Lung (tissue), 12 donors: ENCODE data around the gene TMEM222. TPM values are rescaled to one million over a fixed set of nuclear protein-coding genes. Genes with fewer than 3 reads are reported as not detected.

Experiments used
- ATAC-seq: fragments of 200-7000 bp; cut with Tn5 transposase; one replicate; pipeline ENCODE4 v1.9.1; 2020; ENCODE audit warnings: moderate number of reproducible peaks; ENCODE audit not compliant: insufficient read depth, low FRiP score
- DNase-seq, 3 donors: peaks; one replicate each; pipeline ENCODE4 v3.0.0-alpha.2; 2013 to 2017
- H3K27ac ChIP-seq, 2 donors: one replicate each; pipeline ENCODE4 v1.5.1; 2013; ENCODE audit warnings: mild to moderate bottlenecking in 2 of 2, moderate library complexity in 2 of 2, control low read depth in 1 of 2, inconsistent platforms in 1 of 2, low read depth in 1 of 2, low read length in 1 of 2
- H3K27me3 ChIP-seq, 3 donors: one replicate each; pipeline ENCODE4 v1.5.1; 2013; ENCODE audit warnings: low read length in 2 of 3; ENCODE audit not compliant: control insufficient read depth in 3 of 3, insufficient read depth in 3 of 3
- H3K36me3 ChIP-seq, 4 donors: one replicate each; pipeline ENCODE4 v1.5.1; 2013; ENCODE audit warnings: low read length in 4 of 4, mild to moderate bottlenecking in 1 of 4, moderate library complexity in 1 of 4; ENCODE audit not compliant: control insufficient read depth in 4 of 4, insufficient read depth in 4 of 4
- H3K4me1 ChIP-seq, 5 donors: one replicate each; pipeline ENCODE4 v1.5.1; 2013; ENCODE audit warnings: low read length in 5 of 5, mild to moderate bottlenecking in 2 of 5, moderate library complexity in 1 of 5; ENCODE audit not compliant: control insufficient read depth in 5 of 5, insufficient read depth in 5 of 5
- H3K4me3 ChIP-seq: one replicate; pipeline ENCODE4 v1.5.1; 2013; ENCODE audit warnings: mild to moderate bottlenecking, control low read depth, moderate library complexity
- H3K9ac ChIP-seq, 2 donors: one replicate each; pipeline ENCODE4 v1.5.1; 2013; ENCODE audit warnings: low read length in 2 of 2, control low read depth in 1 of 2; ENCODE audit not compliant: insufficient read depth in 1 of 2
- H3K9me3 ChIP-seq, 4 donors: one replicate each; pipeline ENCODE4 v1.5.1; 2013; ENCODE audit warnings: low read length in 3 of 4, mild to moderate bottlenecking in 1 of 4, moderate library complexity in 1 of 4; ENCODE audit not compliant: control insufficient read depth in 4 of 4, insufficient read depth in 3 of 4
- WGBS, 2 donors: extraction: QIAGEN DNeasy Blood & Tissue Kit; methylation state at CpG; one replicate each; pipeline ENCODE4 v1.1.7; 2013; 5-methylcytosine and 5-hydroxymethylcytosine counted together
- polyA plus RNA-seq, 2 donors: library from polyadenylated mRNA; stranded (reverse); fragments of 200-250 nt; gene quantifications; one replicate each; pipeline ENCODE4 v1.2.1, GENCODE V29; 2013
- total RNA-seq, 2 donors: library from RNA; depleted of rRNA in 1 of 2; stranded (reverse); fragments of >200 nt in 1 of 2; gene quantifications; one replicate each; pipeline ENCODE4 v1.2.1, GENCODE V29; 2014 to 2021
- TF ChIP-seq, protein P1 (sequence below): IDR thresholded peaks from 2 replicates; pipeline ENCODE4 v1.5.1; 2012; ENCODE audit warnings: mild to moderate bottlenecking; ENCODE audit errors: control extremely low read depth, extremely low read depth
- donor health status: control.
- donor health status: control.
- donor health status: Bipolar disorder and iron deficiency.
- donor health status: healthy.
- donor health status: DM: yes; HTN: yes; CAD: no.

TMEM222 gene
- total and polyA plus RNA-seq, 4 donors, result 25.2 to 51.5 (median 48.4) TPM

DNA sequence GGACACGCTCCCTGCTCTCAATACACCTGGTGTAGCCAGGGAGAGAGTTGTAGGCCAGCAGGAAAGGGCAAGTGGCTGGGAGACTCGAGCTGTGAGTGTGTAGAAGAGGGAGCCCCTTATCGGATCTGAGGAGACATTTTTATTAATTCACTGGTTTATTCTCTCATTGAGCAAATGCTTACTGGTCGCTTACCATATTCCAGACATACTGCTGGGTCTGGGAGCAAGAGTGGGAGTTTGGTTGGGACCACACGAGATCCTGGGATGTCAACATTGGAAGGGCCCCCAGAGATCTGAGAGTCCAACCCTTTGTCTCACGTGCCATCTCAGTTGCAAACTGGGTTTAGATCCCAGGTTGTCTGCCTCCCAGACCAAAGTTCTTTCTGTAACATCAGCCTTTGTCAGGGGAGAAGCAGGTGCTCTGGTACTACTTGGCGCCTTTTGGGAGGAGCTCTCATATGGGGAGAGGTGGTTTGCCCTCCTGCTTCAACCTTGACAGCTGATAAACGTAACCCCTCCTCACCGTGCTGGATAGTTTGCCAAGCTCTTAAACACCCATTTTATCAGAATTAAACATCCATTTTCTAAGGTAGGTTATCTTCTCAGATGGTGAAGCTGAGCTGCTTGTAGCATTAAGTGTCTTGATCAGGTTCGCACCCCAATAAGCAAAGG is 742 bp downstream of the TMEM222 start:
- peak overlapping the region; percentile 58 to 69 for H3K9ac ChIP-seq
- H3K4me1 ChIP-seq, result peaks cover 2 to 13% (median 8%) of the 10 kb centered on the region in 5 donors
- DNase-seq (no peak), ATAC-seq (no peak)
- H3K9me3 ChIP-seq, result no peaks in the 10 kb centered on the region
- TF ChIP-seq, protein P1, sequence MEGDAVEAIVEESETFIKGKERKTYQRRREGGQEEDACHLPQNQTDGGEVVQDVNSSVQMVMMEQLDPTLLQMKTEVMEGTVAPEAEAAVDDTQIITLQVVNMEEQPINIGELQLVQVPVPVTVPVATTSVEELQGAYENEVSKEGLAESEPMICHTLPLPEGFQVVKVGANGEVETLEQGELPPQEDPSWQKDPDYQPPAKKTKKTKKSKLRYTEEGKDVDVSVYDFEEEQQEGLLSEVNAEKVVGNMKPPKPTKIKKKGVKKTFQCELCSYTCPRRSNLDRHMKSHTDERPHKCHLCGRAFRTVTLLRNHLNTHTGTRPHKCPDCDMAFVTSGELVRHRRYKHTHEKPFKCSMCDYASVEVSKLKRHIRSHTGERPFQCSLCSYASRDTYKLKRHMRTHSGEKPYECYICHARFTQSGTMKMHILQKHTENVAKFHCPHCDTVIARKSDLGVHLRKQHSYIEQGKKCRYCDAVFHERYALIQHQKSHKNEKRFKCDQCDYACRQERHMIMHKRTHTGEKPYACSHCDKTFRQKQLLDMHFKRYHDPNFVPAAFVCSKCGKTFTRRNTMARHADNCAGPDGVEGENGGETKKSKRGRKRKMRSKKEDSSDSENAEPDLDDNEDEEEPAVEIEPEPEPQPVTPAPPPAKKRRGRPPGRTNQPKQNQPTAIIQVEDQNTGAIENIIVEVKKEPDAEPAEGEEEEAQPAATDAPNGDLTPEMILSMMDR, result no peak
- H3K27ac ChIP-seq, result peak overlapping the region; percentile 86 to 90
- H3K36me3 ChIP-seq, result peaks cover 0 to 16% (median 10%) of the 10 kb centered on the region in 4 donors
- peak overlapping the region; percentile 73 for H3K4me3 ChIP-seq
- H3K27me3 ChIP-seq, result no peaks in the 10 kb centered on the region
- WGBS, 2 donors, result 8 to 12% methylated on average over 10 of the region's 10 CpGs

DNA sequence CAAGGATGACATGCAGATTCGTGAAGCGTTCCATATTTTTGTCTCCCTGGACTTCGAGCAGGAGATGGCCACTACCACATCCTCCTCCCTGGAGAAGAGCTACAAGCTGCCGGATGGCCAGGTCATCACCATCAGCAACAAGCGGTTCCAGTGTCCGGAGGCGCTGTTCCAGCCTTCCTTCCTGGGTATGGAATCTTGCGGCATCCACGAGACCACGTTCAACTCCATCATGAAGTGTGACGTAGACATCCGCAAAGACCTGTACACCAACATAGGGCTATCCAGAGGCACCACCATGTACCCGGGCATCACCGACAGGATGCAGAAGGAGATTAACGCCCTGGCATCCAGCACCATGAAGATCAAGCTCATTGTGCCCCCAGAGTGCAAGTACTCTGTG is 3.3 kb downstream of the TMEM222 start:
- ATAC-seq (no peak), DNase-seq (no peak)
- TF ChIP-seq, protein P1, result no peak
- H3K4me3 ChIP-seq, result no peak overlapping the region
- peaks cover 2 to 13% (median 8%) of the 10 kb centered on the region in 5 donors for H3K4me1 ChIP-seq
- H3K27me3 ChIP-seq, result no peaks in the 10 kb centered on the region
- H3K36me3 ChIP-seq, result peaks cover 0 to 28% (median 10%) of the 10 kb centered on the region in 4 donors
- H3K9me3 ChIP-seq, result no peaks in the 10 kb centered on the region
- H3K9ac ChIP-seq, result no peak overlapping the region
- no peak overlapping the region for H3K27ac ChIP-seq
- WGBS, 2 donors, result 92 to 94% methylated on average over 15 of the region's 15 CpGs

DNA sequence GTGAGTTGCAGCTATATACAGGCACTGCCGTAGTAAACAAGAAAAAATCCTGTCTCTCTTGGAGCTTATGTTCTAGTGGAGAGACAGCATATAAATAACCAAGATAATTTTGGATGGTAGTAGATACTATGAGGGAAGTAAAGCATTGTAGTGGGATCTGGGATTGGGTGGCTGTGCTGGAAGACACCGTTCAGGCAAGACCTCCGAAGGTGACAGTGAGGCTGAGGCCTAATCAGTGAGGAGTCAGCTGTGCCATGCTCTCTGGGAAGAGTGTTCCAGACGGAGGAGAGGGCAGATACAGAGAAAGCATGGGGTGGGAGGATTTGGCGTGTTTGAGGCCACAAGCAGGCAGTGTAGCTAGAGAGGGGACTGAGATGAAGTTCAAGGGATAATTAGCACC is 6.0 kb downstream of the TMEM222 start:
- Histone ChIP-seq H3K36me3 (peaks cover 0 to 30% (median 21%) of the 10 kb centered on the region in 4 donors), H3K4me1 (peaks cover 4 to 6% (median 5%) of the 10 kb centered on the region in 5 donors), H3K27ac (no peak overlapping the region), H3K4me3 (no peak overlapping the region), H3K27me3 (no peaks in the 10 kb centered on the region), H3K9me3 (no peaks in the 10 kb centered on the region), H3K9ac (no peak overlapping the region)
- ATAC-seq (no peak), DNase-seq (no peak)
- TF ChIP-seq, protein P1, result no peak
- 87 to 93% methylated on average over 5 of the region's 5 CpGs for WGBS, 2 donors
